Peyer's patch (tissue), 4 donors: ENCODE data around the gene CACNA2D3. TPM values are rescaled to one million over a fixed set of nuclear protein-coding genes. Genes with fewer than 3 reads are reported as not detected.

ENCODE experiments used
- DNase-seq, 3 donors: peaks; one replicate each; pipeline ENCODE4 v3.0.0-alpha.2; 2017 to 2019
- H3K27ac ChIP-seq, 4 donors: fragments of 200-600 bp; sonication (generic); one replicate each; pipeline ENCODE4 v1.5.1; 2016 to 2019
- H3K27me3 ChIP-seq, 2 donors: fragments of 200-600 bp; sonication (generic); one replicate each; pipeline ENCODE4 v1.5.1; 2019
- H3K36me3 ChIP-seq, 3 donors: fragments of 200-600 bp; sonication (generic); one replicate each; pipeline ENCODE4 v1.5.1; 2016 to 2019
- H3K4me1 ChIP-seq, 4 donors: fragments of 200-600 bp; sonication (generic); one replicate each; pipeline ENCODE4 v1.5.1; 2016 to 2019
- H3K4me3 ChIP-seq, 4 donors: fragments of 200-600 bp; sonication (generic); 1 replicate in 3 of 4; 2 replicates in 1 of 4; pipeline ENCODE4 v1.5.1; 2016 to 2019; ENCODE audit warnings: mild to moderate bottlenecking in 1 of 4
- H3K9me3 ChIP-seq, 4 donors: fragments of 200-600 bp; sonication (generic); one replicate each; pipeline ENCODE4 v1.5.1; 2016 to 2019; ENCODE audit warnings: mild to moderate bottlenecking in 1 of 4
- POLR2A ChIP-seq, 2 donors: fragments of 450-650 bp; IDR thresholded peaks; one replicate each; pipeline ENCODE4 v1.5.1; 2017; ENCODE audit warnings: antibody characterized with exemption in 2 of 2, mild to moderate bottlenecking in 2 of 2, moderate library complexity in 2 of 2
- total RNA-seq, 4 donors: library from RNA; depleted of rRNA; stranded (reverse); fragments of >200 nt; gene quantifications; one replicate each; pipeline ENCODE4 v1.1.0, GENCODE V29; 2016
- TF ChIP-seq, protein P1 (sequence below), 6 experiments: fragments of 450-650 bp in 4 of 6; fragments of 200-600 bp in 2 of 6; sonication (generic) in 1 of 6; IDR thresholded peaks; one replicate each; pipeline ENCODE4 v1.5.1; 2017 to 2019; ENCODE audit warnings: antibody characterized with exemption in 6 of 6, mild to moderate bottlenecking in 3 of 6, moderate library complexity in 1 of 6

Gene CACNA2D3
- total RNA-seq, 4 donors from 2014 or later: 0.27 to 5.0 TPM; not detected in 2

DNA sequence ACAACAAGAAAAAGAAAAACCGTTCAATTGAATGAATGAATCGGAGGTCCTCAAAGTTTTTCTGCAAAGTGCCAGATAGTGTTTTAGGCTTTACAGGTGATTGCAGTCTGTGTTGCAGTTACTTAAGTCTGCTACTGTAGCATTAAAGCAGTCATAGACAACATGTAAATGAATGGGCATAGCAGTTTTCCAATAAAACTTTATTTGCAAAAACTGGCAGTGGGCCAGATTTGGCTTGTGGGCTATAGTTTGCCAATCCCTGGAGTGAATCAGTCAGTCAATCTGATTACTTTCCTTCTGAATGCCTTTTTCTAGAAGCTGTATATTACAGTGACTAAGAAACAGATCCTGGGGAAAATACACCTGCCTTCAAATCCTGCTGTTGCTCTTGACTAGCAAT lies 562.9 kb downstream of the CACNA2D3 start:
- no peak overlapping the region for H3K27ac ChIP-seq
- no peaks in the 10 kb centered on the region for H3K4me1 ChIP-seq

DNA sequence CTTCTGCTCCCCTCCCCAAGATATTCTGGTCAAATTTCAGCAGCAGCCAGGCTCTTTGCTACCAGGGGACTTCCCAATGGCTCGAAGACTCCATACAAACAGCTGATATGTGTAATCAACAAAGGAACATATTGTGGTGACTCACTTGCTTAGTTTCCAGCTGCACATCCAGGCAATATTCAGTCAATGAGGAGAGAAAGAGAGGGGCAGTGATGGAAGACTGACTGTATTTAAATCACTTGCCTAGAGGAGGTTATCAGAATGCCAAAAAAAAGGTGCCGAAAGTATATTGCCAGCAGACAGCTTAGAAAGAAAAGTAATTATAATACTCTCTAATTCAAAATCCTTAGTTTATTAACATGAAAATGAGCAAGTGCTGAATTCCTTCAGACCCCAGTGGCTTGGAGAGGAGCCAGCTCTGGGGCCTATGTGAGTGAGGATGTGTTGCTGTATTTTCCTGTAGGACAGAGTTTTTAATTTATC lies 569.0 kb downstream of the CACNA2D3 start:
- Histone ChIP-seq H3K4me1 (no peaks in the 10 kb centered on the region), H3K27me3 (no peaks in the 10 kb centered on the region), H3K4me3 (no peak overlapping the region), H3K36me3 (no peaks in the 10 kb centered on the region), H3K27ac (no peak overlapping the region), H3K9me3 (no peaks in the 10 kb centered on the region)
- DNase-seq: no peak
- no peak for TF ChIP-seq POLR2A (IDR thresholded peaks at IDR 0.05)
- TF ChIP-seq, protein P1, sequence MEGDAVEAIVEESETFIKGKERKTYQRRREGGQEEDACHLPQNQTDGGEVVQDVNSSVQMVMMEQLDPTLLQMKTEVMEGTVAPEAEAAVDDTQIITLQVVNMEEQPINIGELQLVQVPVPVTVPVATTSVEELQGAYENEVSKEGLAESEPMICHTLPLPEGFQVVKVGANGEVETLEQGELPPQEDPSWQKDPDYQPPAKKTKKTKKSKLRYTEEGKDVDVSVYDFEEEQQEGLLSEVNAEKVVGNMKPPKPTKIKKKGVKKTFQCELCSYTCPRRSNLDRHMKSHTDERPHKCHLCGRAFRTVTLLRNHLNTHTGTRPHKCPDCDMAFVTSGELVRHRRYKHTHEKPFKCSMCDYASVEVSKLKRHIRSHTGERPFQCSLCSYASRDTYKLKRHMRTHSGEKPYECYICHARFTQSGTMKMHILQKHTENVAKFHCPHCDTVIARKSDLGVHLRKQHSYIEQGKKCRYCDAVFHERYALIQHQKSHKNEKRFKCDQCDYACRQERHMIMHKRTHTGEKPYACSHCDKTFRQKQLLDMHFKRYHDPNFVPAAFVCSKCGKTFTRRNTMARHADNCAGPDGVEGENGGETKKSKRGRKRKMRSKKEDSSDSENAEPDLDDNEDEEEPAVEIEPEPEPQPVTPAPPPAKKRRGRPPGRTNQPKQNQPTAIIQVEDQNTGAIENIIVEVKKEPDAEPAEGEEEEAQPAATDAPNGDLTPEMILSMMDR (IDR thresholded peaks at IDR 0.05): no peak

More for the DNA sequence above, 562.9 kb downstream of the CACNA2D3 start:
- Histone ChIP-seq H3K36me3 (no peaks in the 10 kb centered on the region), H3K9me3 (no peaks in the 10 kb centered on the region), H3K27me3 (no peaks in the 10 kb centered on the region), H3K4me3 (no peak overlapping the region)
- TF ChIP-seq POLR2A (IDR thresholded peaks at IDR 0.05): no peak
- TF ChIP-seq, protein P1 (IDR thresholded peaks at IDR 0.05): no peak
- no peak for DNase-seq

DNA sequence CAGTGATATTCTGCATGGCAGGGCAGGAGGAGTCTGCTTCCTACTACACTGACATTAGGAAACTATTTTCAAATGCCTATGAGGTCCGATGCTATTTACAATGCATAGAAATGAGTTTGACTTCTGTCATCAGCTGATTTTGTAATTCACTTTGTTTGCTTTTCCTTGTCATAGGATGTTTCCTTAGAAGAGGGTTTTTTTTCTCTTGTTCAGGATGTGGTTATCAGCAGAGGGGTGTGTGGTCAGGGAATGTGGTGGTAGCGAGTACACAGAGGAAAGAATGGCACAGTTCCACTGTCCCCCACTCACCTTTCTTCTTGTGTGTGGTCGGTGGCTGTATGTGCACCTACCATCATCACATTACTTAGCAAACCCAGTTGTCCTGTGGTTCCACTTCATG lies 574.0 kb downstream of the CACNA2D3 start:
- H3K36me3 ChIP-seq: no peaks in the 10 kb centered on the region
- no peaks in the 10 kb centered on the region for H3K9me3 ChIP-seq
- no peak overlapping the region for H3K4me3 ChIP-seq
- no peak for TF ChIP-seq POLR2A (IDR thresholded peaks at IDR 0.05)
- TF ChIP-seq, protein P1 (IDR thresholded peaks at IDR 0.05): no peak
- no peak for DNase-seq
- no peaks in the 10 kb centered on the region for H3K27me3 ChIP-seq
- H3K27ac ChIP-seq: no peak overlapping the region
- no peaks in the 10 kb centered on the region for H3K4me1 ChIP-seq

DNA sequence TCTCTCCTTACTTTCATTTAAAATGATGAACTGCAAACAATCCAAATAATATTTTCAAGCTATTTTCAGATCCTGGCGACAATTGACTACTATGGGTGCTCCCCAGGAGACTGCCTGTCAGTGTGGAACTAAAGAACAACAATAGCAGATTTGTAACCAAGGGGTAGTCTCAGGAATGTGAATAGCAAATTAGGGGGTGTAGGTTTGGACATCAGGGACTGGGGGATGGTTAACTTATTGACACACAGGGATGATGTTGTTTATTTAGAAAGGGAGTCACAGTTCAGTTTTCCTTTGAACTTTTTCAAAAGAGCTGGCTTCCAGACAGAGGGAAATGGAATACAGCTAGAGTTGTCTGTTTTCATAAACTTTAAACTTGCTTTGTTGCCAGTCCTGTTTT lies 575.7 kb downstream of the CACNA2D3 start:
- no peak for TF ChIP-seq POLR2A (IDR thresholded peaks at IDR 0.05)
- TF ChIP-seq, protein P1 (IDR thresholded peaks at IDR 0.05): no peak
- H3K36me3 ChIP-seq: no peaks in the 10 kb centered on the region
- DNase-seq: no peak
- H3K4me3 ChIP-seq: no peak overlapping the region
- no peaks in the 10 kb centered on the region for H3K27me3 ChIP-seq
- no peak overlapping the region for H3K27ac ChIP-seq
- H3K4me1 ChIP-seq: no peaks in the 10 kb centered on the region
- H3K9me3 ChIP-seq: no peaks in the 10 kb centered on the region

DNA sequence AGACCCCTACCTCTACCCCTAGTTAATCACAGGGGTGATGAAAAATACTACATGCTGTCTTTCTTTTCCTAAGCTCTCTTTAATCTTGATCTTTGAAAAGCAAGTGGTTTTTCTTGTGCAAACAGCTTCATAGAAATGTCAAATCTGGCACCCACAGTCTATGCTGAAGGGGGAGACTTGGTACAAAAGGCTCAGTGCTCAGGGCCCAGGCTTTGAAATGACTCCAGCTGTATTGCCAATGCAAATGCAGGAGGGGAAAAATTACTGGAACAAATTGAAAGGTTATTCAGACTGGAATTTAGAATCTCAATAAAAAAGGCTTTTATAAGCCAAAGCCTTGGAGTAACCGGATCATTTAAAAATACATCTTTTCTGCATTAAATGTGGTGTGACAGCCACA lies 581.6 kb downstream of the CACNA2D3 start:
- TF ChIP-seq, protein P1 (IDR thresholded peaks at IDR 0.05): no peak
- no peak for TF ChIP-seq POLR2A (IDR thresholded peaks at IDR 0.05)
- H3K9me3 ChIP-seq: no peaks in the 10 kb centered on the region
- H3K27me3 ChIP-seq: no peaks in the 10 kb centered on the region
- no peaks in the 10 kb centered on the region for H3K36me3 ChIP-seq
- no peak overlapping the region for H3K27ac ChIP-seq
- no peaks in the 10 kb centered on the region for H3K4me1 ChIP-seq
- no peak overlapping the region for H3K4me3 ChIP-seq
- DNase-seq: no peak

DNA sequence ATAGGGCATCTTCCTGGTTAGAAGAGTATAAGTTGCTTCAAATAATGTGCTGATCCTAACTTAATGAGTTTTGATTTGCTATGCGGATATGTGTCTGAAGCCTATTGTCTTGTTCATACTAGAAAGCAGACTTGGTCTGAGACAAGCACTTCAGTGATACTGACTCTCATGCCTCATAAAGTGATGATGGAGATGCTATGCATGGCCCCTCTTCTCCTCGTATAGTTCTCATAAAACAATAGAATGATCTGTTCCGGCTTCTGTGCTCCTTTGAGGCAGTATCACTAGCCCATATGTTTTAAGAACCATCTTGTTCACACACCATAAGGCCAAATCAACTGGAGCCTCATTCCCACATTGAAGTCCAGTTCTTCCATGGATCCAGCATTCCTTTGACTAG lies 583.4 kb downstream of the CACNA2D3 start:
- Histone ChIP-seq H3K27ac (no peak overlapping the region), H3K4me1 (no peaks in the 10 kb centered on the region), H3K36me3 (no peaks in the 10 kb centered on the region), H3K9me3 (no peaks in the 10 kb centered on the region), H3K27me3 (no peaks in the 10 kb centered on the region), H3K4me3 (no peak overlapping the region)
- TF ChIP-seq, protein P1 (IDR thresholded peaks at IDR 0.05): no peak
- no peak for DNase-seq
